Endothelial cell of umbilical vein (primary cell): ENCODE results near the gene XRCC4. TPM values are rescaled to one million over a fixed set of nuclear protein-coding genes. Genes with fewer than 3 reads are reported as not detected.

ENCODE experiments used
- BruUV-seq: library from RNA; stranded (reverse); fragments of 400-500 nt; replicated peaks from 2 replicates; lab custom pipeline; 2021; lab: Mats Ljungman, UMichigan
- CTCF ChIA-PET: fragments of 300-600, 350-600 bp; sonication (Branson Sonifier 250); formaldehyde crosslinking; loops from one replicate; lab custom pipeline; 2021; ENCODE audit warnings: antibody characterized with exemption, inconsistent platforms; lab: Charles Lee
- POLR2A ChIA-PET: fragments of 300-600, 350-600 bp; sonication (Branson Sonifier 250); formaldehyde crosslinking; loops from one replicate; lab custom pipeline; 2021; ENCODE audit warnings: antibody characterized with exemption, inconsistent platforms; lab: Charles Lee
- DNase-seq: peaks from one replicate; pipeline ENCODE4 v3.0.0-alpha.2; 2011; ENCODE audit warnings: low read depth, low spot score
- FAIRE-seq: peaks from 2 replicates; lab custom pipeline; 2011; peaks lifted over from hg19 to GRCh38; lab: Jason Lieb, UNC
- H2AFZ ChIP-seq: 2 replicates; pipeline ENCODE4 v1.6.0; 2012; ENCODE audit warnings: low read depth, low read length, control low read depth, inconsistent platforms
- H3K27ac ChIP-seq: 2 replicates; pipeline ENCODE4 v1.5.1; 2011; ENCODE audit warnings: low read depth, mild to moderate bottlenecking, control low read depth, low read length, moderate library complexity; ENCODE audit not compliant: insufficient read depth
- H3K27me3 ChIP-seq, 2 experiments: 2 replicates each; pipeline versions ENCODE4 v1.6.0 to v1.6.1; 2011; ENCODE audit warnings: low read length in 2 of 2, mixed read lengths in 1 of 2; ENCODE audit not compliant: control insufficient read depth in 2 of 2, insufficient read depth in 2 of 2
- H3K36me3 ChIP-seq, 2 experiments: 2 replicates in 1 of 2; 3 replicates in 1 of 2; pipeline ENCODE4 v1.5.1; 2011; ENCODE audit warnings: low read length in 2 of 2, mild to moderate bottlenecking in 1 of 2, moderate library complexity in 1 of 2; ENCODE audit not compliant: control insufficient read depth in 2 of 2, insufficient read depth in 2 of 2; ENCODE audit errors: extremely low read depth in 1 of 2
- H3K4me1 ChIP-seq: 3 replicates; pipeline ENCODE4 v1.5.1; 2011; ENCODE audit warnings: mild to moderate bottlenecking, low read length; ENCODE audit not compliant: control insufficient read depth, insufficient read depth; ENCODE audit errors: extremely low read depth
- H3K4me2 ChIP-seq: 2 replicates; pipeline ENCODE4 v1.6.1; 2011; ENCODE audit warnings: low read length, control low read depth, mixed read lengths; ENCODE audit not compliant: insufficient read depth
- H3K4me3 ChIP-seq, 3 experiments: fragments of 200-600 bp in 1 of 3; sonication (generic), shearing (Covaris generic) in 1 of 3; replicated peaks in 1 of 3; 2 replicates each; pipeline ENCODE4 v1.5.1; 2011 to 2016; ENCODE audit warnings: control low read depth in 3 of 3, low read length in 3 of 3, mild to moderate bottlenecking in 2 of 3, inconsistent platforms in 1 of 3, low read depth in 1 of 3, moderate library complexity in 1 of 3; ENCODE audit not compliant: insufficient read depth in 1 of 3
- H3K79me2 ChIP-seq: 2 replicates; pipeline ENCODE4 v1.6.0; 2012; ENCODE audit warnings: low read length, inconsistent platforms; ENCODE audit not compliant: control insufficient read depth, insufficient read depth
- H3K9ac ChIP-seq: replicated peaks from 2 replicates; pipeline ENCODE3; 2011; ENCODE audit warnings: low read length, control low read depth; ENCODE audit not compliant: insufficient read depth; ENCODE audit errors: extremely low read depth
- H3K9me1 ChIP-seq: replicated peaks from 3 replicates; pipeline ENCODE4 v1.6.0; 2011; ENCODE audit warnings: mild to moderate bottlenecking, low read length; ENCODE audit not compliant: control insufficient read depth, insufficient read depth; ENCODE audit errors: extremely low read depth
- H3K9me3 ChIP-seq: replicated peaks from 2 replicates; pipeline ENCODE4 v1.5.1; 2012; ENCODE audit warnings: low read length, inconsistent platforms; ENCODE audit not compliant: control insufficient read depth, insufficient read depth
- H4K20me1 ChIP-seq: replicated peaks from 2 replicates; pipeline ENCODE3; 2011; ENCODE audit warnings: mild to moderate bottlenecking, low read length; ENCODE audit not compliant: control insufficient read depth, insufficient read depth; ENCODE audit errors: extremely low read depth
- EZH2 ChIP-seq: IDR thresholded peaks from 2 replicates; pipeline ENCODE4 v1.6.1; 2012; ENCODE audit warnings: borderline replicate concordance, low read depth, mild to moderate bottlenecking, moderate library complexity, low read length, inconsistent platforms; ENCODE audit not compliant: severe bottlenecking
- FOS ChIP-seq: IDR thresholded peaks from 2 replicates; pipeline ENCODE4 v1.6.1; 2011; ENCODE audit warnings: mild to moderate bottlenecking, low read length, moderate library complexity, borderline replicate concordance; ENCODE audit not compliant: insufficient read depth
- GATA2 ChIP-seq: IDR thresholded peaks from 2 replicates; pipeline ENCODE4 v1.7.0; 2011; ENCODE audit warnings: low read depth, mild to moderate bottlenecking, moderate library complexity, mixed read lengths, low read length; ENCODE audit not compliant: insufficient read length, insufficient read depth
- JUN ChIP-seq: IDR thresholded peaks from 2 replicates; pipeline ENCODE4 v1.6.1; 2011; ENCODE audit warnings: borderline replicate concordance, low read depth; ENCODE audit not compliant: insufficient read length, insufficient read depth
- MYC ChIP-seq: IDR thresholded peaks from one replicate; pipeline ENCODE4 v1.6.1; 2011; ENCODE audit warnings: mild to moderate bottlenecking, low read depth, low read length
- POLR2A ChIP-seq: IDR thresholded peaks from 2 replicates; pipeline ENCODE4 v1.6.1; 2012; ENCODE audit warnings: low read depth, mild to moderate bottlenecking, control low read depth, low read length
- POLR2AphosphoS5 ChIP-seq: IDR thresholded peaks from 2 replicates; pipeline ENCODE4 v1.6.1; 2012; ENCODE audit warnings: low read depth, mild to moderate bottlenecking, control low read depth, low read length, moderate library complexity; ENCODE audit not compliant: insufficient read depth
- dilution Hi-C: fragments of 300-500 bp; cut with MboI; formaldehyde crosslinking; loops from one replicate; pipeline ENCODE4 v1.15.0; 2019; ENCODE audit warnings: low sequenced_read_pairs; ENCODE audit not compliant: extremely low pct_ligation_motif_present
- intact Hi-C: fragments of 100-400 bp; cut with micrococcal nuclease; formaldehyde crosslinking; loops from one replicate; pipeline ENCODE4 v1.10.0; 2022
- polyA plus RNA-seq, 4 experiments: library from polyadenylated mRNA; depleted of rRNA in 3 of 4; stranded (reverse) in 3 of 4; unstranded in 1 of 4; fragments of >200 nt; gene quantifications; 2 replicates each; pipeline versions ENCODE4 v1.2.1 to v1.2.3, GENCODE V29; 2011 to 2012; ENCODE audit warnings: missing spikeins in 1 of 4
- total RNA-seq: library from RNA; stranded (reverse); gene quantifications from 2 replicates; pipeline ENCODE4 v1.2.3, GENCODE V29; 2021
- TF ChIP-seq, protein P1 (sequence below): IDR thresholded peaks from 2 replicates; pipeline ENCODE4 v1.6.1; 2011; ENCODE audit not compliant: insufficient read depth, insufficient read length
- TF ChIP-seq, protein P2 (sequence below), 2 donors: IDR thresholded peaks; 1 replicate in 1 of 2; 2 replicates in 1 of 2; pipeline ENCODE4 v1.5.1; 2011; ENCODE audit warnings: low read length in 2 of 2, mild to moderate bottlenecking in 2 of 2, moderate library complexity in 2 of 2, control low read depth in 1 of 2, inconsistent platforms in 1 of 2, low read depth in 1 of 2; ENCODE audit not compliant: insufficient read depth in 1 of 2; ENCODE audit errors: extremely low read depth in 1 of 2

Gene XRCC4
- total and polyA plus RNA-seq, 2 donors (not counting 3 experiments of a cell fraction or from before 2014, with no cell fraction given): 1.3 to 7.7 TPM

DNA sequence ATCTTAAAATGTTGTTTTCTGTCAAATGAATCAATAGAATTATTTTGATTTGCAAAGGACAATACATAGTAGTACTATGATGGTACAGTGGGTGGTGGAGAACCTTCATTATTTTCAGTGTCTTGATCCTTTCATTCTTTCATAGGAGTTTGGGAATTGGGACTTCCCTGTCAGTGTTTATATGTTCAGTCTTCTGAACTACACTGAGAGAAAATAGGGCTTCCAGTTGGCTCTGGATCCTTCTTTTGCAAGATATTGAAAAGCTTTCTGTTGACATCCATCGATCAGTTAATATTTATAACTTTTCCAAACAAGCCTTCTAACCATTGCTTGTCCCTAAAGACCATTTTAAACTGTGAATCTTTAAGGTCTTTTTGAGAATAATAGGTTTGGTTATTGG is 94.7 kb downstream of the XRCC4 start:
- intact Hi-C loops: no loop called here
- no peak for DNase-seq

More for the DNA sequence above, 94.7 kb downstream of the XRCC4 start:
- H3K4me2 ChIP-seq: no peak overlapping the region
- ChIA-PET CTCF (no interaction called here), POLR2A (no interaction called here)
- no peaks in the 10 kb centered on the region for H4K20me1 ChIP-seq
- no peaks in the 10 kb centered on the region for H3K4me1 ChIP-seq
- no peaks in the 10 kb centered on the region for H3K36me3 ChIP-seq
- H3K4me3 ChIP-seq: no peak overlapping the region
- no peak overlapping the region for H3K9ac ChIP-seq
- no peak overlapping the region for H3K27ac ChIP-seq
- dilution Hi-C loops: no loop called here
- FAIRE-seq: no peak
- H3K9me3 ChIP-seq: no peaks in the 10 kb centered on the region
- H3K9me1 ChIP-seq: no peaks in the 10 kb centered on the region
- no peak overlapping the region for H2AFZ ChIP-seq
- TF ChIP-seq GATA2 (no peak), EZH2 (no peak), JUN (no peak), POLR2A (no peak), POLR2AphosphoS5 (no peak), FOS (no peak), MYC (no peak)
- TF ChIP-seq, protein P1, sequence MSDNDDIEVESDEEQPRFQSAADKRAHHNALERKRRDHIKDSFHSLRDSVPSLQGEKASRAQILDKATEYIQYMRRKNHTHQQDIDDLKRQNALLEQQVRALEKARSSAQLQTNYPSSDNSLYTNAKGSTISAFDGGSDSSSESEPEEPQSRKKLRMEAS: no peak
- TF ChIP-seq, protein P2, sequence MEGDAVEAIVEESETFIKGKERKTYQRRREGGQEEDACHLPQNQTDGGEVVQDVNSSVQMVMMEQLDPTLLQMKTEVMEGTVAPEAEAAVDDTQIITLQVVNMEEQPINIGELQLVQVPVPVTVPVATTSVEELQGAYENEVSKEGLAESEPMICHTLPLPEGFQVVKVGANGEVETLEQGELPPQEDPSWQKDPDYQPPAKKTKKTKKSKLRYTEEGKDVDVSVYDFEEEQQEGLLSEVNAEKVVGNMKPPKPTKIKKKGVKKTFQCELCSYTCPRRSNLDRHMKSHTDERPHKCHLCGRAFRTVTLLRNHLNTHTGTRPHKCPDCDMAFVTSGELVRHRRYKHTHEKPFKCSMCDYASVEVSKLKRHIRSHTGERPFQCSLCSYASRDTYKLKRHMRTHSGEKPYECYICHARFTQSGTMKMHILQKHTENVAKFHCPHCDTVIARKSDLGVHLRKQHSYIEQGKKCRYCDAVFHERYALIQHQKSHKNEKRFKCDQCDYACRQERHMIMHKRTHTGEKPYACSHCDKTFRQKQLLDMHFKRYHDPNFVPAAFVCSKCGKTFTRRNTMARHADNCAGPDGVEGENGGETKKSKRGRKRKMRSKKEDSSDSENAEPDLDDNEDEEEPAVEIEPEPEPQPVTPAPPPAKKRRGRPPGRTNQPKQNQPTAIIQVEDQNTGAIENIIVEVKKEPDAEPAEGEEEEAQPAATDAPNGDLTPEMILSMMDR (IDR thresholded peaks at IDR 0.05; ENCODE audit: extremely low read depth in 1 of 2, insufficient read depth in 1 of 2, low read depth in 1 of 2, low read length in 2 of 2): no peak
- no peaks in the 10 kb centered on the region for H3K79me2 ChIP-seq
- no peaks in the 10 kb centered on the region for H3K27me3 ChIP-seq
- BruUV-seq: no TSS peak
